GM21447 (cell line): ENCODE measurements around the gene ADAD1.
"Not testable (repeated sequence)": the region's sequence is repeated elsewhere in the genome, so short reads cannot be mapped to it uniquely, and the experiment has no call there.

Experiments used
- ATAC-seq: cut with Tn5 transposase; IDR thresholded peaks from one replicate; pipeline ENCODE4 v1.9.1; 2021; ENCODE audit not compliant: unreplicated experiment

The ADAD1 gene

GRCh38 chr4:122378711-122379110, at the start of gene ADAD1:
TSS of gene ADAD1 (plus strand) at chr4:122379011. CDS start at chr4:122380070, 1,059 bp downstream.
- no peak for ATAC-seq

DNA sequence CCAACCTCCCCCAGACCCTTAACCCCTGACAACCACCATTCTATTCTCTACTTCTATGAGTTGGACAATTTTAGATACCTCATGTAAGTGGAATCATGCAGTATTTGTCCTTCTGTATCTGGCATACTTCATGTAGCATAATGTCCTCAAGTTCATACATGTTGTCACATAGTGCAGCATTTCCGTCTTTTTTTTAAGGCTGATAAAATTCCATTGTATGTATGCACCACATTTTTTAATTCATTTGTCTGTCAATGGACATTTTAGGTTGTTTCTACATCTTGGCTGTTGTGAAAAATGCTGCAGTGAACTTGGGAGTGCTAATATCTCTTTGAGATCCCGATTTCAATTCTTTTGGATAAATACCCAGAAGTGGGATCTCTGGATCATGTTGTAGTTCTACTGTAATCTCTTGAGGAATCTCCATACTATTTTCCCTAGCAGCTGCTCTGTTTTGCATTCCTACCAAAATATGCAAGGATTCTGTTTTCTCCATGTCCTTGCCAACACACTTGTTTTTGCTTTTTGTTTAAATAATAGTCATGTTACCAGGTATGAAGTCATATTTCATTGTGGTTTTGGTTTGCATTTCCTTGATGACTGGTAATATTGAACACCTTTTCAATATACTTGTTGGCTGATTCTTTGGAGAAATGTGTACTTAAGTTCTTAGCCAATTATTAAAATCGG, 48.8 kb upstream of the ADAD1 start:
- no peak for ATAC-seq

GRCh38 chr4:122331195-122331594, 47.6 kb upstream of the ADAD1 start:
- ATAC-seq = no peak

DNA sequence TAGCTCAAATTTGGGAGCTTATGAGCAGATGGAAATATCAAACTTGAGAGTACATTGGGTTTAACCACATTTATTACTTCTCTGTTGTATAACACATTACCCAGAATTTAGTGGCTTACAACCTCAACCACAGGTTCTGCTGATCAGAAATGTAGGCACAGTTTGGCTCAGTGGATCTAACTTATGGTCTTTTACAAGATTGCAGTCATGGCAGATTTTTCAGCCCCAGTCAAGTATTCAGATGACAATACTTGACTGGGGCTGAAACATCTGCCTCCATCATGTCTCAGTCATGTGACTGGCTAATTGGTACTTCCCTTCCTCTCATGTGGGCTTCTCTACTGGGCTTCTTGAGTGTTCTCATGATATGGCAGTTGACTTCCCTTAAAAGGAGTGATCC, 44.0 kb upstream of the ADAD1 start:
- ATAC-seq = no peak

- ATAC-seq = no peak
Measured at GRCh38 chr4:122341886-122342285, 36.9 kb upstream of the ADAD1 start.

GRCh38 chr4:122346036-122346435, 32.8 kb upstream of the ADAD1 start:
- no peak for ATAC-seq

DNA sequence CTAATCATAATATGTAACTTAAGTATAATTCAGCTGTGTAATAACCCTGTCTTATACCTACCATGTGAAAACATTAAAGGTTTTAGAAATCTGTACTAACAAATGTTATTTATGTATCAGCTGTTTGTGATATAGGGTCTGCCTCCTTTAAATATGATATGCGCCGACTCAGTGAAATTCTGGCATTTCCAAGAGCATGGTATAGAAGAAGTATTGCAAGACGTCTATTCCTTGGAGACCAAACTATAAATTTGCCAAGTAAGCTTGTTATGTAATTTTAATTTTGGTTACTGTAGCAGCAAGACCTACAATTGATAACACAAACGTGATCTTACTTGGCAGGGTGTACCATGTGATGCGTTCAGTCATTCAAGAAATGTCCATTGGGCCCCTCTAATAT, 32.3 kb upstream of the ADAD1 start:
- no peak for ATAC-seq

GRCh38 chr4:122356317-122356808, 22.4 kb upstream of the ADAD1 start:
- ATAC-seq = no peak

DNA sequence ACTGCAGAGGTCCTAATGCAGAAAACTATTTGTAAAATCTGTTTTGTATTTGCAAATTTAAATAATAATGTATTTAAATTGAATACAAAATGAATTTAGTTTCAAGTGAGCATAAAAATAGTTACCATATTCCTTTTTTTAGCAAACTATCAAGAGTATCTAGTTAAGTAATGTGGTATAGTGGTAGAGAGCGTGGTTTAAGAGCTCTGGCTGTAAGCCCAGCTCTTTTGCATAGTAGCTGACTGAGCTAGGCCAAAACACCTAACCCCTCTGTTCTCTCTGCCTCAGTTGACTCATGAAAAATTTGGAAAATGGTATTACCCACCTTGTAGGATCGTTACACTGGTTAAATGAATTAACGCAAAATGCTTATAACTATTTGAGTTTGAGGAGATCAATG, 18.1 kb upstream of the ADAD1 start:
- ATAC-seq = no peak

DNA sequence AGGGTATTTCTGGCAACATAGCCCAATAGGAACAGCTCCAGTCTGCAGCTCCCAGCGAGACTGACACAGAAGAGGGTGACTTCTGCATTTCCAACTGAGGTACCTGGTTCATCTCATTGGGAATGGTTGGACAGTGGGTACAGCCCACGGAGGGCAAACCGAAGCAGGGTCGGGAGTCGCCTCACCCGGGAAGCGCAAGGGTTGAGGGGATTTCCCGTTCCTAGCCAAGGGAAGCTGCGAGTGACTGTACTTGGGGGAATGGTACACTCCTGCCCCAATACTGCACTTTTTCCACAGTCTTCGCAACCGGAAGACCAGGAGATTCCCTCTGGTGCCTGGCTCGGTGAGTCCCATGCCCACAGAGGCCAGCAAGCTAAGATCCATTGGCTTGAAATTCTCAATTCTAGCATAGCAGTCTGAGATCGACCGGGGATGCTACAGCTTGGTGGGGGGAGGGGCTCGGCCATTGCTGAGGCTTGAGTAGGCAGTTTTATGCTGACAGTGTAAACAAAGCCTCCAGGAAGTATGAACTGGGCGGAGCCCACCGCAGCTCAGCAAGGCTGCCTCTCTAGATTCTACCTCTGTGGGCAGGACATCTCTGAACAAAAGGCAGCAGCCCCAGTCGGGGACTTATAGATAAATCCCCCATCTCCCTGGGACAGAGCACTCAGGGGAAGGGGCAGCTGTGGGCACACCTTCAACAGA, 14.0 kb upstream of the ADAD1 start:
- ATAC-seq = no peak

GRCh38 chr4:122368786-122369185, 10.0 kb upstream of the ADAD1 start:
- not testable (repeated sequence) for ATAC-seq

DNA sequence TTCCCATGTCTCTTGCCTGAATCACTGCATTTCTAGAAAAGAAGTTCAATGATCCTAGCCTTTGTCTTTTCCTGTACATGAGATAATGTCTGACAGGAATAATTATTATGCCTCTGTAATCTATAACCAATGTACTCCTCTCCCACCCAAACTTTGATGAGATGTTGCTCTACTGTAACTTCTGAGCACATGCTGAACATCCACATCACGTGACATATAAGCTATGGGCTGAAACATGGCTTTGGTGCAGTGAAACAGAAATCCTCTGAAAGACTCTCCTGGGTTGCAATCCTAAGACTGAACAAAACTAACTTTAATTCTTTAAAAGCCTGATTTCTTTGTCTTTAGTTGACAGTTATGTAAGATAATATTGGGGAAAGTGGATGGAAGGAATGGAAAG, 1.5 kb upstream of the ADAD1 start:
- ATAC-seq = no peak

DNA sequence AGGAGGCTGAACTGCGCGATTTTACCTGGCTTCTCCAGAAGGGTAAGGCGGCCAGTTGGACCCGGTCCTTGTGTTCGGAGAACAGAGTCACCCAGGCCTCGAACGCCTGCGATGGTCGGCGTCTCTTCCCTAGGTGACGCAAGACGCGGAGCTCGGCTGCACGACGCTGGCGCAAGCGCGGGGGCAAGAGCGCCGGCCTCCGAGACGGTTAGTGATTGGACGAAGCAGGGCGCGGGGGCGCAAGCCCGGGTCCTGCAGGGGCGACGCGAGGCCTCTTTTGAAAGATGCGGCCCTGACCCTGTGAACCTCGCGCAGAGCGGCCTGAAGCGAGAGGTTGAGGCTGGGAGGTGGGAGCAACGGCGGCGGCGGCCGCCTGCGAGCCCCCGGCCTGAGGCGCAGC, 428 bp downstream of the ADAD1 start:
- no peak for ATAC-seq

- ATAC-seq = no peak
Measured at GRCh38 chr4:122383341-122383740, 4.5 kb downstream of the ADAD1 start.

GRCh38 chr4:122384245-122384644, 5.4 kb downstream of the ADAD1 start:
- ATAC-seq = no peak

DNA sequence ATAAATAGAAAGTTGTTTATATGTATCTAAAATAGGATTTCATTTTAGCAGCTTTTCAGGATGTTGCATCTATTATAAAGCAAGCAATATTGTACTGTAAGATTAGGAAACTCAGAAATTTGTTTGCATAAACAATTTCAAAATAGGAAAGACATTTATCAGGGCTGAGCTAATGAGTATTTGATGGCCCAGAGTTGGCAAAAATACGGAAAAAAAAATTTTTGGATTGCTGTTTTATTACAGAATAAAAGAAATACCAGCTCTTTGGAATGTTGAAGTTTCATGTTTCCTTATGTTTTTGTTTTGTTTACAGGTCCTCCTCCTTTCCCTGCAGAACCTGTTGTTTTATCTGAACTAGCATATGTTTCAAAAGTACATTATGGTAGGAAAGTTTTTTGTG, 14.5 kb downstream of the ADAD1 start:
- ATAC-seq = no peak

DNA sequence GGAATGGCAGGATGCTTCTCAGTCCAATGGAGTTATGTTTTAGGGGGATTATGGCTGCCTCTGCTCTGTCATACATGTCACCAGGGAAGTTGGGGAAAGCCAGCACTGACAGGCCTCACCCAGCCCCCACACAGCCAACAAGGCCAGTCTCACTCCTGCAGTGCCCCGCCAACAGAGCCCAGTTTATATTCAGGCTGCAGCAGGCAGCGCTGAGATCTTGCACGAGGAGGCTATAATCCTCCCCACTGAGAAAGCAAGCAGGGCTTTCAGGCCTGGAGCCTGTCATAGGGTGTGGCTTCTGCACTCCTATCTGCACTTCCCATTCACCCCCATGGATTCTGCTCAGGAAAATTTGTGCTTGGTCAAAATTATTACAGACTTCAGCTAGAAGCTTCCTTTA, 25.1 kb downstream of the ADAD1 start:
- no peak for ATAC-seq

DNA sequence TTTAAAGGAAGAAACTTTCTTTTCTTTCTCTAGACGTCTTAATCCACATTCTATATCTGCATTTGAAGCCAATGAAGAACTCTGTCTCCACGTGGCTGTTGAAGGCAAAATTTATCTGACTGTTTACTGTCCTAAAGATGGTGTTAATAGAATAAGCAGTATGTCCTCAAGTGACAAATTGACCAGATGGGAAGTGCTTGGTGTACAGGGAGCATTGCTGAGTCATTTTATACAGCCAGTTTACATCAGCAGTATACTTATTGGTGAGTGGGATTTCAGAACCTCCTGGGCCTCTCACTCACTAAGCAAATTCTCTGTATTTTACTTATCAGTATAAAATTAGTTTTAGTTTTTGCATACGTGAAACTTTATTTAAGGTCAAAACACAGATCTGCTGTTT, 33.7 kb downstream of the ADAD1 start:
- no peak for ATAC-seq

DNA sequence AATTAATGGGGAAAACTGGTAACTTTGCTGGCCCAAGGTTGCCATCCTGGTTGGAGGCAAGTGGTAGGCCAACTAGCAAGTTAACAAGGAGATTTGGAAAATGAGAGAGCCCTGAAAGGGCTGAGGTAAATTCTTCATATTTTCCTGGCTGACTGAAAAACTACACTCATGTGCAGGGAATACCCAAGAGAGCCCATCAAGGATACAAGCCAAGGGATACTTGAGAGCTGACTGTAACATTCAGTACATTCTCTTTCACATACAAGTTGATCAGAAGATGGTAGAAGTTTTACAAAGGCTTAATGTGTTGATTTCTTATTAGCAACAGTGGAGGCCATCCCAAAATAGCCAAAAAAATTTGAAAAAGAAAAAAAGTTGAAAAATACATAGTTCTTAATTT, 44.4 kb downstream of the ADAD1 start:
- no peak for ATAC-seq

DNA sequence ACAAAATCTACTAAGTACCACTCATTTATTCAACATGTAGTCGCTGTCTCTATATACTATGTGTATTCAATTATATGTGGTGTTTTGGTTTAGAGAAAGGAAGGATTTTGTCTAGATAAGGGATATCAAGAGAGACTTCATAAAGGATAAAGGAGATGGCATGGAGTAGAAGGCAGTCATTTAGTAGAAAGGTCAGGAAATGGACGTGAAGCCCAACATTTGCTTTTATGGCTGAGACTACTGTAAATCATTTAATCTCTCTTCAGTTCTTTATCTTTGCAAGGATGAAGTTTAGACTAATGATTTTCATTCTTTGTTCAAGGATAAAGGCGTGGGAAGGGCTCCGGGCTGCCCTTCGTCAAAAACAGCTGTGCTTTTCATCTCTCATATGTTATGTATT, 52.5 kb downstream of the ADAD1 start:
- ATAC-seq = no peak

DNA sequence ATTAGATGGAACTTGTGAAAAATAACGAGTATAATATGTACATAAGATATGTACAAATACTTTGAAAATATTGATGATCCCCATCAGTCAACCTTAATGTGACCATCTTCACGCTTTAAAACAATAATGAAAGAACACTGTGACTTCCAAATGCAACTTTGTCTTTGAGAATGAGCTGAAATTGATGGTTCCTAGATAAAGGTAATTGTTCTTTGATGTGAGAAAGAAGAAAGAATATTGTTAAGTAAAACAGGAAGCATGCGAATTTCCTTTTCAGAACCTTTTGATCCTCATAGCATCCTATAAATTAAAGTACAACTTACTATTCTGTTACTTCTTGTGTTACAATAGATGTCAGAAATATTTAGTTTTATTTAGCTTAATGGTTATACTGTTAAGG, 55.5 kb downstream of the ADAD1 start:
- no peak for ATAC-seq

DNA sequence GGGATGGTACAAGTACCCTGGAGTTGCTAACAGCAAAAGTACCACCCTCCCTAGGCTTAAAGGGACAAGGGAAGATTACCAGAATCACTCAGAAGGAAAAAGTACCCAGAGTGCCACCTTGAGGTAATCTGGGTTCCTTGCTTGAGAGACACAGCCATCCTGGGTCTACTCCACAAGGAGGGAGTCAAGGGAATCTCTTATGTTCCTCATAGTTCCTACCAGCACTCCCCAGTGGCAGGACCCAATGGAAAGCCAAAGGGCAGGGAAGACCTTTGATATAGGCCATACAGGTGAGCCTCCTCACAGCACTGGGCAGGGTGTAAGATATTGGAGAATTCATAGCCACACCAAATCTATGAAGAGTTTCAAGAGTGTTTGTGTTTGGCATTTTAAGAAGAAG, 72.0 kb downstream of the ADAD1 start:
- no peak for ATAC-seq
